HG02870 (cell line): Measurements from ENCODE around the gene JAKMIP1.

Experiments used
- ATAC-seq: cut with Tn5 transposase; IDR thresholded peaks from one replicate; pipeline ENCODE4 v1.9.1; 2021; ENCODE audit warnings: mild to moderate bottlenecking, moderate library complexity; ENCODE audit not compliant: unreplicated experiment

JAKMIP1 gene

DNA sequence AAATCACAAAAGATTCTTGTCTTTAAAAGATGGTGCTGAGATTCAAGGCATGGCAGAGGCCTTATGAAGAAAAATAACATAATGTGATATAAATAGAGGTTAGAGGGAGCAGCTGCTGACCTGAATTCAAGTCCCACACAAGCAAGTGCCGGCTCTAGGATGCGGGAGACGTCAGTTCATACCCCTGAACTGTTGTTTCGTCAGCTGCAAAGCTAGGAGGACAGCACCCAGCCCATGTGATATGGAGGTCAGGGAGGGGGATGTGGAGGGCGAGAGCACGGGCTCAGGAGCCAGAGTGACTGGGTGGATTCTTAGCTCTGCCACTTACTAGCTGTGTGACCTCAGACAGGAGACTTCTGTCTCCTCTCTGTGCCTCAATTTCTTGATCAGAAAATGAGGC, 77.9 kb downstream of the JAKMIP1 start:
- no peak for ATAC-seq

DNA sequence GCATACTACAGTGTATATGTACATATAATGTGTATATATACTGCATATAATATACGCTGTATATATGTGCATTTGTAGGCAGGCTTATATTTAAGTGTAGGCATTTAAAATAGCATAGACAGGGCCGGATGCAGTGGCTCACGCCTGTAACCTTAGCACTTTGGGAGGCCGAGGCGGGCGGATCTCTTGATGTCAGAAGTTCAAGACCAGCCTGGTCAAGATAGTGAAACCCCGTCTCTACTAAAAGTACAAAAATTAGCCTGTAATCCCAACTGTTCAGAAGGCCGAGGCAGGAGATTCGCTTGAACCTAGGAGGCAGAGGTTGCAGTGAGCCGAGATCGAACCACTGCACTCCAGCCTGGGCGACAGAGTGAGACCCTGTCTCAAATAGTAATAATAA, 78.4 kb downstream of the JAKMIP1 start:
- no peak for ATAC-seq

DNA sequence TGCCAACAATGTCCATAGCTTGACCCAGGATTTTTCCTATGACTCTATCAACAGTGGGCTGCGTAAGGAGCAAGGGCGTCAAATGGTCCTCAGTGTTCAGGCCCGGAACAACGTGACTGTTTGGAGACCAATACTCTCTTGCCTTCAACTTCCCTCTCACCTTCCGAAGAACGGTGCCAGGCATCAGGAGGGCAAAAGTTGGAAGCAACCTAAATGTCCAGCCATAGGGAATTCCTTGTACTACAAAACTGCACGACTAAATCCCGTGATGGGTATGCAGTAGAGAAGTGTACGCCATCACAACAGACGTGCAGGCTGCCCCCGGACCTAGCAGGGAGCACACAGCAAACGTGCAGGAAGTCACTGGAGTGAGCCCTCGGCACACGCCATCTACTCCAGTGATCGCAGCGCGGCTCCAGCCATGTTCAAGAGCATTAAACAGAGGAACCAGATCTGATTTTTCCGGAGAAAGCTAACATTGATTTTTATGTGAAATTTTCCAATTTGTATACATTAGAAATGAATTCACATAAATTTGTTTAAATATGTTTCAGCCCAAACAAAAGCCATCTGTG, 79.0 kb downstream of the JAKMIP1 start:
- ATAC-seq: no peak

DNA sequence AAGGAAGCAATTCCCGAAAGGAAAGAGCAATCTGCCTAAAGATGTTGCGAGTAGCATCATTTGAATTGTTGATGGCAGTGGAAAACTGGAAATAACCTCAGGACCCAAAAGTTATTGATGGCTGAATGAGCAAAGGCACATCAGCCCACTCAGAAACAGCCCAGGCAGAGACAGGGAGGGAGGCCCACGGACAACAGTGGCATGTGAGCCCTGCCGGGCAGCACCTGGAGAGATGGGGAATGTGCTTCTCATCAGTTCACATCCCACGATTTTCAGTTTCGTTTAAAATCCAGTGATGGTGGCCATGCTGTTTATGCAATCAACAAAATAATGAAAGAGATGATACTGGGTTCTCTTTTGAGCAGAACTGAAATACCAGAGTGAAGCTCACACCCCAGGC, 80.0 kb downstream of the JAKMIP1 start:
- no peak for ATAC-seq

- ATAC-seq: no peak
Measured at GRCh38 chr4:6119507-6120020, 80.8 kb downstream of the JAKMIP1 start.

DNA sequence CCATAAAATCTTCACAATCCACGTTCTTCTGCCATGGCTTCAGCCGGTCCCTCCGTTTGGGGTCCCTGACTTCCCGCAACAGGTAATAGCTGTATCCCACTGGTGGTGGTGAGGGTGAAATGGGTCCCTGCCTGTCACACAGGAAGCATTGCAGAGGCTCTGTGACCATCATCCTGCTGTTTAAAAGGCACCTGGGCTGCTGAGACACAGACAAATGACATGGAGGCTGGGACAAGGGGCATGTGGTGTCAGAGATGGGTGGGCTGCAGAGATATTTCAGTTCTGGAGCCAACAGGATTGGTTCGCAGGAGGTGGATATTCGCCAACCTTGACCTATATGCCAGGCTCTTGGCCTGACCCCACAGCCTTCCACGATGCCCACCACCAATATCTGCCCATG, 82.1 kb downstream of the JAKMIP1 start:
- ATAC-seq: no peak

DNA sequence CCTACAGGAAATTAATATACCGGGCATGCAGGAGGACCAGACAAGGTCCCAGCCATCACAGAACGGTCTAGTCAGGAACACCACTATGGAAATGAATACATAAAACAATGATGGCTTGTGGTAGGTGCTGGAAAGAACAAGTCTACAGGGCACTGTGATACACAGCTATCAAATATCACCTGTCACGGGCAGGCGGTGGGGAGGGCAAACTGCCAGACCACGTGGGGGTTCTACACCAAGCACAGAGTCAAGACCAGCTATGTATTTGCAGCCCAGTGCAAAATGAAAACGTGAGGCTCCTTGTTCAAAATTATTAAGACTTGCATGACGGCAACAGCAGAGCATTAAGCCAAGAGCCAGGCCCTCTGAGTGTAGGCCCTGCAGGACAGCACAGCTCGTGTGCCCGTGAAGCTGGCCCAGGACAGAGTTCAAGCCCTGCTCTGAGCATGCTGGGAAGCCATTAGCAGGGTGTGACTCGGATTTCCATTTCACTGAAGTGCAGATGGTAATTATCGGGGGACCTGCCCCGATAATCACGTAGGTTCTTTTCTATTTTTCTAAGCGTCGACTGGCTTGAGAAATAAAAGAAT, 83.6 kb downstream of the JAKMIP1 start:
- ATAC-seq: no peak

GRCh38 chr4:6115746-6116586, 84.4 kb downstream of the JAKMIP1 start:
- ATAC-seq: no peak

DNA sequence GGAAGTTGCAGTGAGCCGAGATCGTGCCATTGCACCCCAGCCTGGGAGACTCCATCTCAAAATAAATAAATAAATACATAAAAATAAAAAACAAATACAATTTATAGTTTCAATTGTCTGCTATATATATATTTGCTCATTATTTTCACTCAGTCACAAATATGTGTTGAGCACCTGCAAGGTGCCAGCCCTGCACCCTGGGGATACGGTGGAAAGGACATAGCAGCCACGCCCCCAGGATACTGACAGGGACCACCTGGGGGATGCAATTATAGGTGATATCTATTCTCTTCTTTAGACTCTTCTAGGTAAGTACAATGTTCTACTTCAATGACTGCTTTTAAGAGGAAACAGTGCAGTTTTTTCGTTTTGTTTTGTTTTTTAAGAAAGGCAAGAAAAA, 85.0 kb downstream of the JAKMIP1 start:
- ATAC-seq: no peak

GRCh38 chr4:6114601-6115000, 85.7 kb downstream of the JAKMIP1 start:
- ATAC-seq: no peak

DNA sequence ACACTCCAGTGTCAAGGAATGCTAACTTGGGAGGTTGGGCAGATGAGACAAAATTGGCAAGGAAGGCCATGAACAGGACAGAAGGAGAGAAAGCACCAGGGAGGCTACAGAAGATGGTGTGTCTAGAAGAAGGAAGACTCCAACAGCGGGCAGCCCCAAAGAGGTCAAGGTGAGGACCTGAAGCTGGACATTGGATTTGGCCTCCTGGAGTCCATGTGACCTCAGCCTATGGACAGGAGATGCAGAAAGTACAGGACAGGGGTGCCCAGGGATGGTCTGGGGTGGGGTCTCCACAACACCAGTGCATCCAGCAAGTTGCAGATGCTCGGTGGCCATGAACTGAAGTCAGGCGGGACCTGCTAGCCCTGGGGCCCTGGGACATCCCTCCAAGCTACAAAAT, 86.2 kb downstream of the JAKMIP1 start:
- no peak for ATAC-seq

DNA sequence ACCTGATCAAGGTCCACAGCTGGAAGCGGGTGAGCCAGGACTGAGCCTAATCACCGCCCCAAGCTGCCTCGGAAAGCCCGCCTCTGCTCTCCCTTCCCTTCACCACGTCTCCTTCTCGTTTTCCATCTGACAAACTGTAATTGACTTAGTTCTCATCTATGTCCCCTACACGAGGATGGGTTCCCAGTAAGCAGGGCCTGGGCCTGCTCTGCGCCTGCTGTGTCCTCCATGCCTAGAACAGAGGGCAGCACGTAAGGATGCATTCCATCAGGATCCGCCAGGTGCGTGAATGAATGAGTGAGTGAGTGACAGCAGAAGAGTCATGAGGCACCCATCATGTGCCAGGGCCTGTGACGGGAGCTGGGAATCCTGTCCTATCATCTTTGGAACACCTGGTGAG, 86.7 kb downstream of the JAKMIP1 start:
- no peak for ATAC-seq

DNA sequence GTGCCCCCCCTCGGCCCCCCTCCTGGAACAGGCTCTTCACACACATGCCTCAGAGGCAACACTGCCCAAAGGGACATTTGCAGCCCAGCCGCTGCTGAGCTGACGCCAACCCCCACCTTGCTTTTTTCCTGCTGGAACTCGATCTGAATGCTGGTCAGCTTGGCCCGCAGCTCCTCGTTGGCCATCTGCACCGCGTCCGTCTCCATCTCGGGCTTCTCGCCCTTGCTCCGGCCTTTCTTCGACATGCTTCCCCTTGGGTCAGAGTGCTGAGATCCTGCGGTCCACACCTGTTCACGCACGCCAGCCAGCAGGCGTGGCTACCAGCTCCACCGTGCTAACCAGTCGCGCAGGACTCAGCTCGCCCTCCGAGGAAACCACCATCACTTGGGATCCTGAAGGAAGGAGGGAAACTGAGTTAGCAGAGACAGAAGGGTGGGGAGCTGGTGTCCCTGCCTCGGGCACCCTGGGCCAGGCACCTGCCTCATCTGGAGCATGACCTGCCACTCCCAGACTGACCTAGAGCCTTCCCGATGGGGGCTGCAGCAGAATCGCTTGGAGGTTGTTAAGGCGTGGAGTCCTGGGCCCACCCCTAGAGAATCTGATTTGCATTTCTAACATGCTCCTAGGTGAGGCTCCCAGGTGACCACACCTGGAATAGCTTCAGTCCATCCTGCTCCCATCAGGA, 87.6 kb downstream of the JAKMIP1 start:
- ATAC-seq: no peak

GRCh38 chr4:6111354-6111960, 88.9 kb downstream of the JAKMIP1 start:
- ATAC-seq: no peak

- no peak for ATAC-seq
Measured at GRCh38 chr4:6110681-6111353, 89.5 kb downstream of the JAKMIP1 start.

DNA sequence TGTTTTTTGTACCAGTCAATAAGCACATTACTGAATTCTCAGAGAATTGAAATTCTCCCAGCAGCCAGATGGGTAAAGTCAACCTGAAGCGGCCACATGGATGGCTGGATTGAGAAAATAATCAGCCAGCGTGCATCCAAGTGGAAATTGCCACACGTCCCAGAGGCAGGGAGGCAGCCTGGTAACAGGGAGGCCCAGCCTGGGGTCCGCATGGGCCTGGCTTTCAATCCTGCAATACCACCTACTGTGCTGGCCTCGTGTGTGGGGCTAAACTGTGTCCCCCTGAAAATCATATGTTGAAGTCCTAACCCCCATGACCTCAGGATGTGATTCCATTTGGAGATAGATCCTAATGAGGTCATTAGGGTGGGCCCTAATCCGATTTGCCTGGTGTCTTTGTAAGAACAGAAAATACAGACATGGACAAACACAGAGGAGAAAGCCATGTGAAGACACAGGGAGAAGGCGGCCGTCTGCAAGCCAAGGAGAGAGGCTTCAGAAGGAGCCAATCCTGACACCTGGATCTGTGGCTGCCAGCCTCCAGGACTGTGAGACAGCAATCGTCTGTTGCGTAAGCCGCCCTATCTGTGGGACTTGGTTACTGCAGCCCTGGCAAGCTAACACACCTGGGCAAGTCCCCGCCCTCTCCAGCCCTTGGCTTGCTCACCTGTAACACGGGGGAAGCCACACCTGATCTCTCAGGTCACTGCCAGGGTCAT, 90.3 kb downstream of the JAKMIP1 start:
- no peak for ATAC-seq

DNA sequence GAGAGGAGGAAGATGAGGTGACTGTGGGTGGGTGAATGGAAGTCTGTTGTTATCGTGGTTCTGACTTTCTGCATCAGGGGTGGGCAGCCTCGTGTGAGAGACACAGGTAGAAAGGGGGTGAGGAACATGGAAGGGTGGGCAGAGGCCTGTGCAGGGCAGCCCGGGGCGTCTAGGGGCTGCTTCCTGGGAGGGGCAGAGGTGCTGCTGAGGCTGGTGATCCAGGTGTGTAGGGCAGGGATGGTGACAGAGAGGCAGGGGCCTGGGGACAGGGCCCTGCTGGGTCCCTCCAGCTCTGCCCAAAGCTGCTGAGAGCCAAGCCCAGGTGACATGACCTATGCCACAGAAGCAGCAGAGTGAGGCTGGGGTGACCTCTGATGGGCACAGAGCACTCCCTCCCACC, 92.5 kb downstream of the JAKMIP1 start:
- no peak for ATAC-seq

DNA sequence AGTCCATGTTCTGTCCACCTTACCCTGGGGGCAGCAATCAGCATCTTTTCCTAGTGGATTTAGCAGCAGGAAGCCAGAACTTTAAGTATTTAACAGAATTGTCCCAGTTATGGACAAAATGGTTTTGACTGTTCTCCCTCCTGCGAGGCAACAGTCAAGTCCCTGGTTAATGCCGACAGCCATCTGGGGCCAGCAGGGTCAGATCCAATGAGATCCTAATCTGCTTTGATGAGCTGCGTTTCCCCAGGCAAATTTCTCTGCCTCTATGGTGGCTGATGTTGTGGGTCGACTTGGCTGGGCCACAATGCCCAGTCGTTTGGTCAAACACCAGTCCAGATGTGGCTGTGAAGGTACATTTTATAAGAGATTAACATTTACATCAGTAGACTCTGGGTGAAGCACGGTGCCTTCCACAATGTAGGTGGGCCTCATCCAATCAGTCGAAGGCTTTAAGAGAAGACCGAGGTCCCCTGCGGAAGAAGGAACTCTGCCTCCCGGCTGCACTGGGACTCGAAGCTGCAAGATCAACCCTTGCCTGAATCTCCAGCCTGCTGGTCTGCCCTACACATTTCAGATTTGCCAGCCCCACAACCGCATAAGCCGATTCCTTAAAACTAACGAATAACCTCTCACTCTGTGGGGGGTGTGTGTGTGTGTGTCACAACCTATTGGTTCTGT, 93.1 kb downstream of the JAKMIP1 start:
- ATAC-seq: no peak

GRCh38 chr4:6106156-6106555, 94.2 kb downstream of the JAKMIP1 start:
- ATAC-seq: no peak
